A549 (cell line): ENCODE measurements around the gene PEDS1. TPM values are rescaled to one million over a fixed set of nuclear protein-coding genes. Genes with fewer than 3 reads are reported as not detected.

Experiments used
- ATAC-seq, 2 experiments: fragments of 200-7000 bp in 1 of 2; fragments of >200 bp in 1 of 2; cut with Nextera tagmentation in 1 of 2; cut with Tn5 transposase in 1 of 2; 3 replicates each; pipeline versions ENCODE4 v1.8.0 to v1.9.1; 2018 to 2020; ENCODE audit warnings: mild to moderate bottlenecking in 1 of 2, moderate library complexity in 1 of 2
- CTCF ChIA-PET: fragments of 300-600 bp; sonication (Branson Sonifier 250); formaldehyde crosslinking; extraction: SDS; loops from one replicate; lab custom pipeline; 2021; ENCODE audit warnings: antibody characterized with exemption, inconsistent platforms; lab: Yijun Ruan, JAX
- POLR2A ChIA-PET: fragments of 350-600 bp; formaldehyde crosslinking; extraction: SDS; loops from one replicate; lab custom pipeline; 2021; ENCODE audit warnings: antibody characterized with exemption, inconsistent platforms; lab: Yijun Ruan, JAX
- DNase-seq, 2 experiments: peaks; one replicate each; pipeline versions ENCODE4 v3.0.0 to v3.0.0-alpha.2; 2011 to 2016; ENCODE audit warnings: low read depth in 1 of 2, low spot score in 1 of 2
- FAIRE-seq: peaks from 2 replicates; lab custom pipeline; 2011; peaks lifted over from hg19 to GRCh38; lab: Jason Lieb, UNC
- H3K27ac ChIP-seq, 2 experiments: fragments of >200 bp; sonication (Bioruptor Twin); formaldehyde crosslinking; 3 replicates each; pipeline ENCODE4 v1.5.1; 2016 to 2017
- H3K4me1 ChIP-seq: fragments of >200 bp; sonication (Bioruptor Twin); formaldehyde crosslinking; 3 replicates; pipeline ENCODE4 v1.6.1; 2016
- H3K4me2 ChIP-seq: fragments of >200 bp; sonication (Bioruptor Twin); formaldehyde crosslinking; 3 replicates; pipeline ENCODE4 v1.6.1; 2016
- H3K4me3 ChIP-seq: fragments of >200 bp; sonication (Bioruptor Twin); formaldehyde crosslinking; 3 replicates; pipeline ENCODE4 v1.5.1; 2016
- H3K9me3 ChIP-seq: fragments of >200 bp; sonication (Bioruptor Twin); formaldehyde crosslinking; 3 replicates; pipeline ENCODE4 v1.6.1; 2016
- ATOH8 ChIP-seq: fragments of 250-450 bp; sonication (Bioruptor Pico); IDR thresholded peaks from 2 replicates; pipeline ENCODE4 v1.5.0; 2020; ENCODE audit warnings: low read depth, mild to moderate bottlenecking, moderate library complexity
- CHD2 ChIP-seq: fragments of 150-350 bp; IDR thresholded peaks from 2 replicates; pipeline ENCODE4 v1.6.1; 2014; ENCODE audit warnings: low read length; ENCODE audit not compliant: partially characterized antibody
- E2F6 ChIP-seq: IDR thresholded peaks from 2 replicates; pipeline ENCODE4 v1.6.1; 2012; ENCODE audit warnings: low read depth, borderline replicate concordance
- EHF ChIP-seq: fragments of 250-450 bp; sonication (Bioruptor Pico); IDR thresholded peaks from 2 replicates; pipeline ENCODE4 v1.5.0; 2020; ENCODE audit warnings: mild to moderate bottlenecking
- FOXS1 ChIP-seq: fragments of 250-450 bp; sonication (Bioruptor Pico); IDR thresholded peaks from 2 replicates; pipeline ENCODE4 v1.5.0; 2020; ENCODE audit warnings: mild to moderate bottlenecking, moderate library complexity
- HEYL ChIP-seq: fragments of 250-450 bp; sonication (Bioruptor Pico); IDR thresholded peaks from 2 replicates; pipeline ENCODE4 v1.8.0; 2021; ENCODE audit warnings: mild to moderate bottlenecking, moderate library complexity
- JUN ChIP-seq, 2 experiments: fragments of >200 bp; sonication (Bioruptor Twin); formaldehyde crosslinking; IDR thresholded peaks; 2 replicates in 1 of 2; 3 replicates in 1 of 2; pipeline ENCODE4 v1.6.1; 2016 to 2017
- MAX ChIP-seq: IDR thresholded peaks from 2 replicates; pipeline ENCODE4 v1.6.1; 2012
- POLR2AphosphoS2 ChIP-seq: conservative IDR thresholded peaks from 2 replicates; pipeline ENCODE4 v1.6.1; 2012; ENCODE audit warnings: low read length, improper control_type of control experiment, inconsistent platforms
- RARB ChIP-seq: fragments of 250-450 bp; sonication (Bioruptor Pico); IDR thresholded peaks from 2 replicates; pipeline ENCODE4 v1.8.0; 2021; ENCODE audit warnings: mild to moderate bottlenecking, moderate library complexity
- TP53 ChIP-seq: fragments of 250-450 bp; sonication (Bioruptor Pico); IDR thresholded peaks from 2 replicates; pipeline ENCODE4 v1.5.0; 2021; ENCODE audit warnings: mild to moderate bottlenecking, moderate library complexity
- ZNF302 ChIP-seq: fragments of 250-450 bp; sonication (Bioruptor Pico); IDR thresholded peaks from 2 replicates; pipeline ENCODE4 v1.9.0; 2021; ENCODE audit warnings: inconsistent platforms, mild to moderate bottlenecking, moderate library complexity
- WGBS: methylation state at CpG from one replicate; pipeline ENCODE4 v1.1.6; 2017; ENCODE audit errors: missing lambda C conversion rate; 5-methylcytosine and 5-hydroxymethylcytosine counted together
- polyA plus RNA-seq, 4 experiments: library from polyadenylated mRNA; depleted of rRNA in 3 of 4; stranded (reverse); fragments of >200 nt; fragmentation: RNase III in 1 of 4; extraction: RNeasy Plus Mini Kit Qiagen cat#74134 plus additional on column Dnase treatment in 1 of 4; gene quantifications; 2 replicates in 3 of 4; 3 replicates in 1 of 4; pipeline ENCODE4 v1.2.3, GENCODE V29; 2011 to 2017

Gene PEDS1
- polyA plus RNA-seq, 2 of the 4 experiments (the other 2 are of a cell fraction) = 24.5 to 25.8 TPM

GRCh38 chr20:50194422-50194830 lies 40.9 kb upstream of the PEDS1 start:
- peak overlapping the region; percentile 97 to 98 for H3K27ac ChIP-seq
- ChIA-PET POLR2A (no interaction called here), CTCF (interaction anchor here (1.0 to 4.6 kb wide), 5 partner anchors 23 to 269 kb away, joined by 4 to 26 read pairs (median 4); no protein-coding TSS in a partner anchor)
- H3K4me1 ChIP-seq = peaks cover 35% of the 10 kb centered on the region
- peaks cover 11% of the 10 kb centered on the region for H3K9me3 ChIP-seq
- DNase-seq (no peak), FAIRE-seq (no peak), ATAC-seq (no peak)
- peak overlapping the region; percentile 92 for H3K4me2 ChIP-seq
- peak overlapping the region; percentile 98 for H3K4me3 ChIP-seq
- TF ChIP-seq EHF (CRISPR knock-in tag) (no peak), ZNF302 (CRISPR knock-in tag) (no peak), POLR2AphosphoS2 (0 out of 2 replicates have a peak, but pooled peaks have one; percentile 12), FOXS1 (CRISPR knock-in tag) (no peak), HEYL (CRISPR knock-in tag) (no peak), RARB (CRISPR knock-in tag) (no peak), JUN (IDR thresholded peaks at IDR 0.05) (peak; percentile 15 to 44; a peak in 3 of 5 replicates)
- WGBS = 70% methylated on average over 7 of the region's 7 CpGs

GRCh38 chr20:50193836-50194421 lies 40.4 kb upstream of the PEDS1 start:
- peaks cover 40% of the 10 kb centered on the region for H3K4me1 ChIP-seq

GRCh38 chr20:50193199-50193835 lies 39.8 kb upstream of the PEDS1 start:
- Histone ChIP-seq H3K4me1 (peaks cover 46% of the 10 kb centered on the region), H3K9me3 (peaks cover under 1% of the 10 kb centered on the region; the same call in 1 of the 3 replicates), H3K4me2 (peak overlapping the region; percentile 92), H3K4me3 (peak overlapping the region; percentile 98), H3K27ac (peak overlapping the region; percentile 97 to 98)
- DNase-seq = no peak
- POLR2A ChIA-PET = interaction anchor here (0.8 kb wide), 1 partner anchor 115 kb away, joined by 4 read pairs; no protein-coding TSS in a partner anchor
- ATAC-seq = no peak
- no peak for FAIRE-seq
- CTCF ChIA-PET = interaction anchor here (1.0 to 4.6 kb wide), 4 partner anchors 24 to 270 kb away, joined by 4 to 26 read pairs (median 4); no protein-coding TSS in a partner anchor
- no peak for TF ChIP-seq CHD2
- peak in 1 of 2 experiments; percentile 34; a peak in 2 of 5 replicates for TF ChIP-seq JUN (IDR thresholded peaks at IDR 0.05)
- WGBS = 9% methylated on average over 10 of the region's 10 CpGs

More at GRCh38 chr20:50193836-50194421, 40.4 kb upstream of the PEDS1 start:
- WGBS = 34% methylated on average over 12 of the region's 16 CpGs
- TF ChIP-seq JUN (IDR thresholded peaks at IDR 0.05) (no peak; a peak in 2 of 5 replicates), MAX (peak; percentile 46; the same call in 1 of the 2 replicates), POLR2AphosphoS2 (peak; percentile 41; the same call in 1 of the 2 replicates), ATOH8 (CRISPR knock-in tag) (0 out of 2 replicates have a peak, but pooled peaks have one; percentile 37), TP53 (CRISPR knock-in tag) (no peak), E2F6 (no peak)
- Histone ChIP-seq H3K27ac (peak overlapping the region; percentile 97 to 98), H3K9me3 (peaks cover 6% of the 10 kb centered on the region; the same call in 1 of the 3 replicates), H3K4me3 (peak overlapping the region; percentile 98), H3K4me2 (peak overlapping the region; percentile 92)
- no peak for FAIRE-seq
- ATAC-seq = no peak
- peak in 1 of 2 experiments; percentile 31 for DNase-seq
- POLR2A ChIA-PET = interaction anchor here (0.8 kb wide), 1 partner anchor 114 kb away, joined by 4 read pairs; no protein-coding TSS in a partner anchor
- CTCF ChIA-PET = interaction anchor here (1.0 to 4.6 kb wide), 5 partner anchors 23 to 270 kb away, joined by 4 to 26 read pairs (median 4); no protein-coding TSS in a partner anchor
